HFF-Myc (cell line): ENCODE measurements around the gene TSGA10IP.

ENCODE experiments used
- DNase-seq: peaks from one replicate; pipeline ENCODE4 v3.0.0-alpha.2; 2011; ENCODE audit warnings: low read depth; ENCODE audit errors: extremely low read depth
- H3K4me3 ChIP-seq: replicated peaks from 2 replicates; pipeline ENCODE4 v1.5.1; 2011; ENCODE audit warnings: low read depth, mild to moderate bottlenecking, control low read depth, low read length
- TF ChIP-seq, protein P1 (sequence below): IDR thresholded peaks from 2 replicates; pipeline ENCODE4 v1.5.1; 2012; ENCODE audit warnings: mild to moderate bottlenecking, low read depth, low read length, control low read depth; ENCODE audit errors: missing control alignments

TSGA10IP gene

DNA sequence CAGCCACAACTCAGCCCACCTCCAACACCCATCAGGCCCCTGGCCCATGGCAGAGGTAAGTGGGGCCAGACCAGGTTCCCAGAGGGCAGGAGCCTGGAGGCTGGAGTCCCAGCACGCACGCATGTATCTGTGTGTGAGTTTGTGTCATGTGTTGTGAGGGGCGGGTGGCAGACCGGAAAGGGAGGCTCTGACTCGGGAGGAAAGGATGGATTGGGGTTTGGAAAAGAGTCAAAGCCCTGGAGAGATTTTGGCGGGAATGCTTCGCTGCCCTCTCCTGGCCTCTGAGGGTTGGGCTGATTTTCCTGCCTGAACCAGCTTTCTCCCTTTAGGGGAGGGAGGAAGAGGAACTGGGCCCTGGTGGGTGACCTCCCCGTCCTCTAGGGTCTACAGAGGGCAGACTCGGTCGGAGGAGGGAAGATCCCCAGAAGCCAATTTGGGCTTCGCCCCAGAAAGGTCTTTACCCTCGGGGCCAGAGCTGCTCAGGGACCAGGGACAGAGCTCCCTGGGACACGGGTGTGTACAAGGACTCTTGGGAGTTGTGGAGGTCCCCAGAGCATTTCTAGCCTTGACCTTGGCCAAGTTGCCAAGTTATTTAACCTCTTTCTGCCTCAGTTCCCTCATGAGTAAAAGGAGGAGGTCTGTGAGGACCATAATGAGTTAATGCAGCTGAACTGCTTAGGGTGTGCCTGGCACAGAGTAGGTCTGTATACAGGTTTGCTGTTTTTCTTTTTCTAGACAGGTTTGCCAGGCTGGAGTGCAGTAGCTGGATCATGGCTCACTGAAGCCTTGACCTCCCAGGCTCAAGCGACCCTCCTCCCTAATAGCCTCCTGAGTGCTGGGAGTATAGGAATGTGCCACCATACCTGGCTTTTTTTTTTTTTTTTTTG is 33.4 kb upstream of the TSGA10IP start:
- H3K4me3 ChIP-seq = no peak overlapping the region
- no peak for DNase-seq
- TF ChIP-seq, protein P1, sequence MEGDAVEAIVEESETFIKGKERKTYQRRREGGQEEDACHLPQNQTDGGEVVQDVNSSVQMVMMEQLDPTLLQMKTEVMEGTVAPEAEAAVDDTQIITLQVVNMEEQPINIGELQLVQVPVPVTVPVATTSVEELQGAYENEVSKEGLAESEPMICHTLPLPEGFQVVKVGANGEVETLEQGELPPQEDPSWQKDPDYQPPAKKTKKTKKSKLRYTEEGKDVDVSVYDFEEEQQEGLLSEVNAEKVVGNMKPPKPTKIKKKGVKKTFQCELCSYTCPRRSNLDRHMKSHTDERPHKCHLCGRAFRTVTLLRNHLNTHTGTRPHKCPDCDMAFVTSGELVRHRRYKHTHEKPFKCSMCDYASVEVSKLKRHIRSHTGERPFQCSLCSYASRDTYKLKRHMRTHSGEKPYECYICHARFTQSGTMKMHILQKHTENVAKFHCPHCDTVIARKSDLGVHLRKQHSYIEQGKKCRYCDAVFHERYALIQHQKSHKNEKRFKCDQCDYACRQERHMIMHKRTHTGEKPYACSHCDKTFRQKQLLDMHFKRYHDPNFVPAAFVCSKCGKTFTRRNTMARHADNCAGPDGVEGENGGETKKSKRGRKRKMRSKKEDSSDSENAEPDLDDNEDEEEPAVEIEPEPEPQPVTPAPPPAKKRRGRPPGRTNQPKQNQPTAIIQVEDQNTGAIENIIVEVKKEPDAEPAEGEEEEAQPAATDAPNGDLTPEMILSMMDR = peak; percentile 19

DNA sequence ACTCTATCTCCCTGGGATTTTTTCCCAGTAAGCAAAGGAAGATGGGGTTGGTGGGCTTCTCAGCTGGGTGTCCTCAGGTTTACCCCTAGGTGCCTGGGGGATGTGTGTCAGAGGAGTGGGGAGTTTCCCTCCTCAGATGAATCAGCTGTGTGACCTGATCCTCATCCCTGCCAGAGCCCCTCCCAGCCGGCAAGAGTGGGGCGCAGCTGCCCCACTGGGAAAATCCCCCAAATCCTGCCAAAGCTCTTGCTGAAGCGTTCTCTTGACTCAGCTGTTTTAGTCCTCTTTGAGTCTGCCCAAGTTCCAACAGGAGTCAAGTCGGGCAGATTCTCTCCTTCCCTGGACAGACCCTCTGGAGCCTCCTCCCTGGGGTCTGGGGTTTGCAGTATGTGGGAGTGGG is 32.4 kb upstream of the TSGA10IP start:
- no peak for DNase-seq
- H3K4me3 ChIP-seq = no peak overlapping the region

DNA sequence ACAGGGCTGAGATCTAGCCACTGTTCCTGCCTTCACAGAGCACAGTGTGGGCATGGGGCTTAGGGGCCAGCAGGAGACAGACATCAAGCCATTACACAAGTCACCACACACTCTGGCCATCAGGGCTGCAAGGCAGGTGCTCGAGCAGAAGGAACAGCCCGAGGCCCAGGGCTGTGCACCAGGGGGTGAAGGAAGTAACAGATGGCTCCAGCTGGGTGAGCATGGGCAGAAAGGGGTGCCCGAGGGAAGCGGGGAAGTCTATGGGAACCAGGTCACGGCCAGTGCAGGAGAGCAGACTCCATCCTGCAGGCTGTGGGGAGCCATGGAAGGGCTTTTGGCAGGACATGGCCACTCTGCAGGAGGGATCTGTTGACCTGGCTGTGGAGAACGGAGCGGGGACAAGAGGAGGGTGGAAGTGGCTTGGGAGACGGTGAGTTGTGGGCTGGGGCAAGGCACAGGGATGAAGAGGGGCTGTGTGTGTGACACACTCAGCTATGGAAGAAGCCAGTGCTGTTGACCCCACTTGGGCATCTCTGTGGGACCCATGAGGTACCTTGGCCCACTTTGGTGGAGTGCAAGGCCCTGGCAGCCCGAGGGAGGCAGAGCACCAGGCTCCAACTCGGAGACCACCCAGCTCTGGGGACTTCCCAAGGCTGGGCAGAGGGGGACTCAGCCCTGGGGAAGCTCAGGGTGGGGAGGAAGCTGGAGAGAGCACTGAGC is 30.0 kb upstream of the TSGA10IP start:
- H3K4me3 ChIP-seq = peak overlapping the region; percentile 99
- no peak for DNase-seq

More for the DNA sequence above, 32.4 kb upstream of the TSGA10IP start:
- TF ChIP-seq, protein P1 = no peak

DNA sequence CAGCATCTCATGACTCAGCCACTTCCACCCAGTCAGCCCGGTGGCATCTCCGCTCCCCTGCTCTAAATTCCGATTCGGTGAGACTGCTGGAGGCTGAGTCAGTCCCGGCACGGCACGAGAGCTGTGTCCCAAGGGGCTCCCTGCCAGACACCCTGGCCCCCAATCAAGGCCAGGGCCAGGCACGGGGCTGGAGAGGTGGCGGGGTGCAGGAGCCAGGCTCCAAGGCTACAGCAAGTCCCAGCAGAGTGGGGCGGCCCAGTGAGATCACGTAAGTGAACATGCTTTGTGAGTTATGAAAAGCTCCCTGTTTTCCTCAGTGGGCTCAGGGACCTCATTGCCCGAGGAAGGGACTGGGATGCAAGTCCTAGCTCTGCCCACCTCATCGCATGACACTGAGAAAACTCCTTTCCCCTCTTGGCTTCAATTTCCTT is 29.4 kb upstream of the TSGA10IP start:
- TF ChIP-seq, protein P1 = no peak
- peak overlapping the region; percentile 99 for H3K4me3 ChIP-seq
- DNase-seq = peak; percentile 94

More for the DNA sequence above, 30.0 kb upstream of the TSGA10IP start:
- TF ChIP-seq, protein P1 = no peak

DNA sequence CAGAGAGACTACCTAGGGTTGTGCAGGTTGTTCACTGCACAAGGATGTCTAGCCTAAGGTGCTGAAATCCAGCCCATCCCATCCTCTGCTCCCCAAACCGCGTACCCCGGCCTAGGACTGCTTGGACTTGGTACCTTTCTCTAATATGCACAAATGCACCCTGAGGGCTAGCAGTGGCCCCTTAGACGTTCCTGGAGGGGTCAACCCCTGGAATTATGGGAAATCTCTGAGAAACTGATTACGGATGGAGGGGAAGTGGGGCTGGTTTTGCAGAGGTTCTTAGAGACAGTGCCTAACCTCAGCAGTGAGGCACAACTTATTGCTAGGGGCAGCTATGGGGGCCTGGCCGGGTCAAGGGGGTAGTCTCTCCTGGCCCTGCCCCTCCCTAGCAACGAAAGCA is 28.9 kb upstream of the TSGA10IP start:
- TF ChIP-seq, protein P1 = no peak
- no peak for DNase-seq
- H3K4me3 ChIP-seq = peak overlapping the region; percentile 99

DNA sequence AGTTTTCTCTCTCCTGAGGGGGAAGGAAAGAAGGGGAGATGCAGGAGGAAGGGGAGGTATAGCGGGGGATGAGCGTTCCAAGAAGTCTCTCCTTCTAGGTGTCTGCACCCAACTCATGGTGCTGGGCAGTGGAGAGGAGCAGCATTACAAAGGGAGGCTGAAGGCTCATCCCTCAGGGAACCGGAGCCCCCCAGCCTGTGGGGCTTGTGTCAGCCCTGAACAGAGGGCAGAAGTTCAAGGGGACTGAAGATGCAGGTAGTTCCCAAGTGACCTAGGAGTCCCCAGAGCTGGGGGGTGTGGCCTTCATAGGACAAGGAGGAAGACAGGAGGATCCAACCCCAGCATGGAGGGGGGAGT is 28.2 kb upstream of the TSGA10IP start:
- TF ChIP-seq, protein P1 = no peak
- no peak for DNase-seq
- H3K4me3 ChIP-seq = peak overlapping the region; percentile 99
